Measurements from ENCODE around the gene PROCA1. TPM values are rescaled to one million over a fixed set of nuclear protein-coding genes. Genes with fewer than 3 reads are reported as not detected.

Gene PROCA1
- total and polyA plus RNA-seq, 9 of the 15 experiments (the other 6 are each of a cell fraction or from before 2014, with no cell fraction given), result 0.78 to 16.2 (median 5.6) TPM

DNA sequence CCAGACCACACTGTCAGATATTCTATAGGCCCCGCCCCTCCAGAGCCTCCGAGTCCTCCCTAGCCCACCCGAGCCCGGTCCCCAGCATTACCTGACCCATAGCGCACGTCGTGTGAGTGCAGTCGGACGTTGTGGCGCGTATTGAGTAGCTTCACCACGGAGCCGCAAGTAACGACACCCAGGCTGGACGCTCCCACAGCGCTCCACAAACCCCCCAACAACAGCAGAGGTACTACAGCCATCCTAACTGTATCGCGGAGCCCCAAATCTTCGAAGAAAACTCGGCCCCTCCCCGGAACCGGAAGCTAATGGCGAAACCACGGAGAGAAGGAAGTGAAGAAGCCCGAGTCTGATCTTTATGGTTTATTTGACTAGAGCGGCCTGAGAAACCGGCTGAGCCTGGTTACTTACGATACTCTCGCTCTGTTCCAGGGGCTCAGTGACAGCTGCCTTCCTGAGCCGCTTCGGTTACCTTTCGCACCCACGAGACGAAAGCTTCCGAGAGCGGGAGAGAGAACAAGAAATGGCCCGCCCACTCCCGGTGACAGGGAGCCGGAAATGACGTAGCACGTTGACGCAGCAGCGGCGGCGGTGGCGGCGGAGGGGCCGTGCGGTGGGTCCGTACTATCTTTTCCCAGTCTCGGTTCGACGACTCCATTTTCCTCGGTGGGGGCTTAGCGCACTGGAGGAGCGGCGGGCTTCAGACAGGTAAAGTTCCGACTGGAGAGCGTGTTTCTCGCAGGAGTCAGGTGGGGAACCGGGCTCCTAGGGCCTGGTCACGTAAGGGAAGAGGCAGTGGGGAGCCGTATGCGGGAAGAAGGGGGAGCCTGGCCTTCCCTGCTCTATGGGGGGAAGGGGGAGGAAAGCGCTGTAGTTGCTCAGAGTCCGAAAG, 49.8 kb downstream of the PROCA1 start, which contains the start of the genes SDF2 and SUPT6H (continued):
- TF ChIP-seq, protein P1, sequence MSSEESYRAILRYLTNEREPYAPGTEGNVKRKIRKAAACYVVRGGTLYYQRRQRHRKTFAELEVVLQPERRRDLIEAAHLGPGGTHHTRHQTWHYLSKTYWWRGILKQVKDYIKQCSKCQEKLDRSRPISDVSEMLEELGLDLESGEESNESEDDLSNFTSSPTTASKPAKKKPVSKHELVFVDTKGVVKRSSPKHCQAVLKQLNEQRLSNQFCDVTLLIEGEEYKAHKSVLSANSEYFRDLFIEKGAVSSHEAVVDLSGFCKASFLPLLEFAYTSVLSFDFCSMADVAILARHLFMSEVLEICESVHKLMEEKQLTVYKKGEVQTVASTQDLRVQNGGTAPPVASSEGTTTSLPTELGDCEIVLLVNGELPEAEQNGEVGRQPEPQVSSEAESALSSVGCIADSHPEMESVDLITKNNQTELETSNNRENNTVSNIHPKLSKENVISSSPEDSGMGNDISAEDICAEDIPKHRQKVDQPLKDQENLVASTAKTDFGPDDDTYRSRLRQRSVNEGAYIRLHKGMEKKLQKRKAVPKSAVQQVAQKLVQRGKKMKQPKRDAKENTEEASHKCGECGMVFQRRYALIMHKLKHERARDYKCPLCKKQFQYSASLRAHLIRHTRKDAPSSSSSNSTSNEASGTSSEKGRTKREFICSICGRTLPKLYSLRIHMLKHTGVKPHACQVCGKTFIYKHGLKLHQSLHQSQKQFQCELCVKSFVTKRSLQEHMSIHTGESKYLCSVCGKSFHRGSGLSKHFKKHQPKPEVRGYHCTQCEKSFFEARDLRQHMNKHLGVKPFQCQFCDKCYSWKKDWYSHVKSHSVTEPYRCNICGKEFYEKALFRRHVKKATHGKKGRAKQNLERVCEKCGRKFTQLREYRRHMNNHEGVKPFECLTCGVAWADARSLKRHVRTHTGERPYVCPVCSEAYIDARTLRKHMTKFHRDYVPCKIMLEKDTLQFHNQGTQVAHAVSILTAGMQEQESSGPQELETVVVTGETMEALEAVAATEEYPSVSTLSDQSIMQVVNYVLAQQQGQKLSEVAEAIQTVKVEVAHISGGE (CRISPR knock-in tag; IDR thresholded peaks at IDR 0.05), result peak in 2 of 3 experiments; percentile 35 to 88; a peak in 2 of 6 replicates
- TF ChIP-seq, protein P2, sequence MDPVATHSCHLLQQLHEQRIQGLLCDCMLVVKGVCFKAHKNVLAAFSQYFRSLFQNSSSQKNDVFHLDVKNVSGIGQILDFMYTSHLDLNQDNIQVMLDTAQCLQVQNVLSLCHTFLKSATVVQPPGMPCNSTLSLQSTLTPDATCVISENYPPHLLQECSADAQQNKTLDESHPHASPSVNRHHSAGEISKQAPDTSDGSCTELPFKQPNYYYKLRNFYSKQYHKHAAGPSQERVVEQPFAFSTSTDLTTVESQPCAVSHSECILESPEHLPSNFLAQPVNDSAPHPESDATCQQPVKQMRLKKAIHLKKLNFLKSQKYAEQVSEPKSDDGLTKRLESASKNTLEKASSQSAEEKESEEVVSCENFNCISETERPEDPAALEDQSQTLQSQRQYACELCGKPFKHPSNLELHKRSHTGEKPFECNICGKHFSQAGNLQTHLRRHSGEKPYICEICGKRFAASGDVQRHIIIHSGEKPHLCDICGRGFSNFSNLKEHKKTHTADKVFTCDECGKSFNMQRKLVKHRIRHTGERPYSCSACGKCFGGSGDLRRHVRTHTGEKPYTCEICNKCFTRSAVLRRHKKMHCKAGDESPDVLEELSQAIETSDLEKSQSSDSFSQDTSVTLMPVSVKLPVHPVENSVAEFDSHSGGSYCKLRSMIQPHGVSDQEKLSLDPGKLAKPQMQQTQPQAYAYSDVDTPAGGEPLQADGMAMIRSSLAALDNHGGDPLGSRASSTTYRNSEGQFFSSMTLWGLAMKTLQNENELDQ (CRISPR knock-in tag; IDR thresholded peaks at IDR 0.05; ENCODE audit: borderline replicate concordance), result no peak
- TF ChIP-seq CEBPZ (IDR thresholded peaks at IDR 0.05; ENCODE audit: borderline replicate concordance, low read depth, low read length) (0 out of 2 replicates have a peak, but pooled peaks have one; percentile 39), CBX3 (IDR thresholded peaks at IDR 0.05; ENCODE audit: borderline replicate concordance in 1 of 2, low read length in 2 of 2) (peak in 1 of 2 experiments; percentile 28; a peak in 1 of 3 replicates)
